AG08395 (cell line): ENCODE data around the gene G2E3.
"Not testable (repeated sequence)": the region's sequence is repeated elsewhere in the genome, so short reads cannot be mapped to it uniquely, and the experiment has no call there.

ENCODE experiments used
- DNase-seq: peaks from one replicate; pipeline ENCODE4 v3.0.0; 2012; ENCODE audit warnings: mixed read lengths, low spot score

G2E3 gene

GRCh38 chr14:30560581-30560980, 1.6 kb downstream of the G2E3 start:
- no peak for DNase-seq

- DNase-seq = no peak
Observed at GRCh38 chr14:30564235-30564867, 5.4 kb downstream of the G2E3 start.

DNA sequence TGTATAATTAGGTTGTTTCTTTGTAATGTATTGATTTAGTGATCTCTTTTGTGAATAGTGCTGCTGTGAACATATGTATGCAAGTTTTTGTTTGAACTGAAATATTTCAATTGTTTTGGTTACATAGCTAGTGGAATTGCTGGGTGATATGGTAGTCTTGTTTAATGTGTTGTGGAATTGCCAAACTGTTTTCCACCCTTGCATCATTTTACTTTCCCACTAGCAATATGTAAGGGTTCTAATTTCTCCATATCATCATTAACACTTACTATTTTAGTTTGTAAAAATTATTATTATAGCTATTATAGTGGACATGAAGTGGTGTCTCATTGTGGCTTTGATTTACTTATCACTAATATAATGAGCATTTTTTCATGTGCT, 5.9 kb downstream of the G2E3 start:
- no peak for DNase-seq

DNA sequence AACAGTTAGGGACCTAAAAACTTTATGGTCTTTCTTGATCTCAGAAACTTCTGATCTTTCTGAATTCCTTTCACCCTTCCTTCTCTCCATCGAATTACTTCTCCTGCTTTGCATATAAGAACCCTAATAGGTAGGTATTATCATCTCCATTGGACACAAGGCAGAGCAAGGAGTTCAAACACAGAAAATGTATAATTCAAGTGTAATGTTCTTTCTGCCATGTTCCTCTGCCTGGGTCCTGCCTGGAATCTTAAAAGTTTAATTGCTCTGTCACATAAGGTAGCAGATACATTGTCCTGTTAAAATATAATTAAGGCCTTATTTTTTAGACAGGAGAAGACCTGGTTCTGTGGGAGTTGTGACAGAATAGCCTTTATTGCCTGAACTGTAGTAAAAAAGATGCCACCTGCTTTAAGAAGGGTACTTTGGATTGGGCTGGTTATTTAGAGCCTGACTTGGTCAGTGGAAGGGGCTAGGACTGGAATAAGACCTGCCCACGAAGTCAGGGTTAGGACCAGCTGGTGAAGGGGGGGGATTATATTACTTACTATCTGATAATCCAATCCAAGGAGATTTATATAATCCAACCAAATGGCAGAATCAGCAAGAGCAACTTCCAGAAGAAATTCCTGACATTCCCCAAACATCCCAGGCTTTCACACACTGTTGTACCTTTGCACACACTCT, 10.4 kb downstream of the G2E3 start:
- no peak for DNase-seq

- DNase-seq = no peak
Observed at GRCh38 chr14:30569903-30570226, 10.9 kb downstream of the G2E3 start.

GRCh38 chr14:30572237-30572636, 13.3 kb downstream of the G2E3 start:
- no peak for DNase-seq

DNA sequence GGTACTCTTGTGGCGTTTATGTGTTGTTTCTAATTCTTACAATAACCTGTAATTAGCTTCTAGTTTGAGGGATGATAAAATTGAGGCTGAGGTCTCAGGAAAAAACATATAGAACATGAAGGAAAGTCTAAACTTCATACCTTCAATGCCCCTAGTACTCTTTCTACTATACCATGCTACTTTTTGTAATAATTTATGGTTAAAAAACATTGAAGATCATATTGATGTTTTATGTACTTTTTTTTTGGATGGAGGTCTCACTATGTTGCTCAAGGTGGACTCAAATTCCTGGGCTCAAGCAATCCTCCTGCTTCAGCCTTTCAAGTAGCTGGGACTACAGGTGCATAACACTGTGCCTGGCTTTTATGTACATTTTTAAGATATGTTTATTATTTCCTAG, 13.8 kb downstream of the G2E3 start:
- DNase-seq = no peak

DNA sequence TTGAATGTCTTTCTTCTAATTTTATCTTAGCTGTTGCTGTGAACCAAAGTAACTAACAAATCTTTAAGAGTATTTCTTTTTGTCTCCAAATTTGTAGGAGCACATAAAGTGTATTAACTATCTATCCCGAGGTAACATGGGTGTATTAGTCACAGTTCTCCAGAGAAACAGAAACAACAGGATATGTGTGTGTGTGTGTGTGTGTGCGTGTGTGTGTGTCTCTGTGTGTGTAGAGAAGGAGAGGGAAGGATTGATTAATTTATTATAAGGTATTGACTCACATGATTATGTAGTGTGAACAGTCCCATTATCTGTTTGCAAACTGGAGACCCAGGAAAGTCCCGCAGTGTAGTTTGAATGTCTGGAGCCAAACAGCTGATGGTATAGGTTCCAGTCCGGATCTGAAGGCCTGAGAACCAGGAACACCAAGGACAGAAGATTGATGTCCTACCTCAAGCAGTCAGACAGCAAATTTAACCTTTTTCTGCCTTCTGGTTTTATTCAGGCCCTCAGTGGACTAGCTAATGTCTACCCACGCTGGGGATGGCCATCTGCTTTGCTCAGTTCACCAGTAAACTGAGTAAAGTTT, 14.4 kb downstream of the G2E3 start:
- no peak for DNase-seq

- DNase-seq = no peak
Observed at GRCh38 chr14:30573966-30574365, 15.0 kb downstream of the G2E3 start.

GRCh38 chr14:30574777-30575176, 15.8 kb downstream of the G2E3 start:
- DNase-seq = not testable (repeated sequence)

DNA sequence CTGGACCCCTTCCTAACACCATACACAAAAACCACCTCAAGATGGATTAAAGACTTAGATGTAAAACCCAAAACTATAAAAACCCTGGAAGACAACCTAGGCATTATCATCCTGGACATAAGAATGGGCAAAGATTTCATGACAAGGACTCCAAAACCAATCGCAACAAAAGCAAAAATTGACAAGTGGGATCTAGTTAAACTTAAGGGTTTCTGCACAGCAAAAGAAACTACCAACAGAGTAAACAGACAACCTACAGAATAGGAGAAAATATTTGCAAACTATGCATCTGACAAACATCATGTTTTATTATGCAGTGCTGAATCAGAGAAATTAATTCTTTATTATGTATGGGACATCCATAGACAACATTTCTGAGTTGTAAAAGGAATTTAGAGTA, 17.4 kb downstream of the G2E3 start:
- not testable (repeated sequence) for DNase-seq

GRCh38 chr14:30580616-30581282, 21.8 kb downstream of the G2E3 start:
- peak; percentile 21 for DNase-seq

DNA sequence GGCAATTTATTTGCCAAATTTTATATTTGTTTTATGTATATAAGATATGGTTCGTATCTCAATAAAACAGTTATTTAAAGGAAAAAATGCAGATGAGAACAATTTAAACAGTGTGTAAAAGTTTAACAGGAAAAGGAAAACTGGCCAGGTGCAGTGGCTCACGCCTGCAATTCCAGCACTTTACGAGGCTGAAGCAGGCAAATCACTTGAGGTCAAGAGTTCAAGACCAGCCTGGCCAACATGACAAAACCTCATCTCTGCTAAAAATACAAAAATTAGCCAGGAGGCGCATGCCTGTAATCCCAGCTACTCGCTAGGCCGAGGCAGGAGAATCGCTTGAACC, 22.3 kb downstream of the G2E3 start:
- DNase-seq = no peak

GRCh38 chr14:30582376-30582775, 23.4 kb downstream of the G2E3 start:
- DNase-seq = no peak

DNA sequence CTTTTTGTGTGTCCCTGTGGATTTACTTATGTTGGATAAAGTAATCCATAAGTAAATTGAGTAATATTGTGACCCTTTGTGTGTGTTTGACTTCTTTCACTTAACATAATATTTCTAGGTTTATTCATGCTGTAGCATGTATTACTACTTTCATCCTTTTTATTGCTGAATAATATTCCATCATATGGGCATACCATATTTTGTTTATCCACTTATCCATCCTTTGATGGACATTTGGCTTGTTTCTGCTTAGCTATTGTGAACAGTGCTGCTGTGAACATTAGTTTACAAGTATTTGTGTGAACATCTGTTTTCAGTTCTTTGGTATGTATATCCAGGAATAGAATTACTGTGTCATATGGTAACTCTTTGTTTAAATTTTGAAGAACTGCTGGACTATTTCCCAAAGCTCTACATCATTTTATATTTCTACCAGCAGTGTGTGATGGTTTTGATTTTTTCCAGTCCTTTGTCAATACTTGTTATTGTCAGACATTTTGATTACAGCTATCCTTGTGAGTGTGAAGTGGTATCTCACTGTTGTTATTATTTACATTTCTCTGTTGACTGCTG, 25.2 kb downstream of the G2E3 start:
- no peak for DNase-seq

DNA sequence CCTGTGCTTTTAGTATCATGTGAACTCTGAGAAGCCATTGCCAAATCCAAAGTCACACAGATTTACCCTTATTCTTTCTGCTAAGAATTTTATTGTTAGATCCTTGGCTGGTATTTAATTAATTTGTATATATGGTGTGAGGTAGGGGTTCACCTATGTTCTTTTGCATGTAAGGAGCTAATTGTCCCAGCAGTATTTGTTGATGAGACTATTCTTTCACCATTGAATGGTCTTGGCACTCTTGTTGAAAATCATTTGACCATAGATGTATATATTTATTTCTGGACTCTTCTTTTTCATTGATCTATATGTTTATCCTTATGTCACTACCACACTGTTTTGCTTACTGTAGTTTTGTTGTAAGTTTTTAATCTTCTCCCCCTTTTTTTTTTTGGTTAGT, 26.2 kb downstream of the G2E3 start:
- no peak for DNase-seq

DNA sequence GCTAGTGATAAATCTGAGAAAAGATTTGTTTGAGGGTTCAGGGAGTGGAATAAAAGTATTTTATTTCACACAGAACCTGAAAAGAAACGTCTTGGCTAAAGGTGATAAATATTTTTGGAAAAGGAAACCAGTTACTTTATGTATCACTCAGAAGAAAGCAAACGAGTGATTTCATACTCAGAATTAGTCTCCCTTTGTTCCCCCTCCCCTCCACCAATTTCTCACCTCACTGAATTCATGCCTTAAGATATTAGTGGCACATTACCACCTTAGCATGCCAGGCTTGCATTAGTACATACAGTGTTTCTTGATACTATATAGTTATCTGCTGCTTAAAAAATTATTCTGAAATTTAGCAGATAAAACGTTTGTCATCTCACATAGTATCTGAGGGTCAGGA, 28.2 kb downstream of the G2E3 start:
- no peak for DNase-seq

GRCh38 chr14:30588873-30589272, 29.9 kb downstream of the G2E3 start:
- DNase-seq = no peak

- DNase-seq = no peak
Observed at GRCh38 chr14:30596935-30597334, 38.0 kb downstream of the G2E3 start.

DNA sequence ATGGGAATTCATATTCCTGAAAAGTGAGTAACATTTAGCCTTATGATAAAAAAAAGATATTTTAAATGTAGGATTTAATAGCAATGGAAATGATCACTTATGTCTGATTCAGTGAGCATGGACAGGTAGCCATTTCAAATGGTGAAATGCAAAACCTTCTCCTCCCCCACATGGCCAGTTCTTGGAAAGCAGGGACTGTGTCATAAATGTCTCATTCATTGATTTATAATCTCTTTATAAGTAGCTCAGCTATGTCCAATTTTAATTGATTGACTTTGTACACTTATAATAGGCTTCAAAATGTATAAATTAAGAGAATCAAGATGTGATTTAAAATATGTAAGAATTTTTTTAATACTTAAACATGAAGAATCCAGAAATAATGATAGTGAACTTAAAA, 38.5 kb downstream of the G2E3 start:
- DNase-seq = no peak

DNA sequence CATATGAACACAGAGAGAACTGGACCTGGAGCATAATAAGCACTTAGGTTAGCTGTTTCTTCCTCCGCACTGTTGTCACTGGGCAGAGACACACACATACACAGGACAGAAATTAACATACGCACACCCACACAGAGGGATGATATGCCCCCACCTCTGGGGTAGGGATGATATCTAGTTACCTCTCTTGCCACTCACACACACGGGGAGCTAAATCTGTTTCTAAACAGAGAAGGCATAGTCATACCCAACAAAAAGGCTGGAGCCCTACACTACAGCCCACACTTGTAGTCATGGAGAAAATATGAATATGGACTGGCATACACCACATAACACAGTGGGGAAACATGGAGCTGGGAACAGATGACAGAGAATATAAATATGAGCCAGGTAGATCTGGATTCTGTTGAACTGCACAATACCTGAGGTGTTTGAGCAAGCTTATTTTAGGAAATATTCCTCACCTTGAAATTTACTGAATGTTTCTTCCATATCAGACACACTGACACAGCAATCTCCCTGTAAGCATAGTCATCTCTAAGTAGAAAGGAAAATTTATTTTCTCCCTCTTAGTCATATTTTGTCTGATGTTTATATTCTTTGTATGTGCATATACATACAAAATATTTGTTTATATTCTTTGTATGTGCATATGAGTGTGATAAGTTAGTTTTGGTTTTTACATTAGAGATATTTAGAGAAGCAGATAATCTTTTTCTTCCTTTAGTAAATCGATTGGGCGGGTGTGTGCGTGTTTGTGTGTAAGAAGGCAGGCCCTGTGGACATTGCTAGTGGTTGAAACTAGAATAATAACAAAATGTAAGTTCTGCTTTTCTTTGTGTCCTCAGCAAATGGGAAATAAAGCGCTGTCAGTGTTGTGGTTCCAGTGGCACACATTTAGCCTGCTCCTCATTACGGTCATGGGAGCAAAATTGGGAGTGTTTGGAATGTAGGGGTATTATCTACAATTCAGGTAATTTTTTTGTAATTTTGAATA, 42.3 kb downstream of the G2E3 start:
- no peak for DNase-seq

DNA sequence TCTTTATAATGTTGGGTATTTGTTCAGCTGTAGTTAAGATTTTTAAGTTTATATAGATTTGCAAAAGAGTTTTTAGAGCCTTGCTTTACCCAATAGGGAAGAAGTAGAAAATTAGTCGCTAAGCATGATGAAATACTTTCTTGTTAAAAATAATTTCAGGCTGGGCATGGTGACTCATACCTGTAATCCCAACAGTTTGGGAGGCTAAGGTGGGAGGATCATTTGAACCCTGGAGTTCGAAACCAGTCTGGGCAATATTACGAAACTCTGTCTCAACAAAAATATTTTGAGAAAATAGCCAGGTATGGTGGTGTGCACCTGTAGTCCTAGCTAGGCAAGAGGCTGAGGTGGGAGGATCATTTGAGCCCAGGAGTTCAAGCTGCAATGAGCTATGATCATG, 44.4 kb downstream of the G2E3 start:
- no peak for DNase-seq
